Kidney (tissue), 14 donors: ENCODE measurements around the gene C10orf67. TPM values are rescaled to one million over a fixed set of nuclear protein-coding genes. Genes with fewer than 3 reads are reported as not detected.
A peak's percentile ranks its signal among the peaks of the same experiment; 100 is the strongest.

ENCODE experiments used
- DNase-seq, 5 donors: peaks; one replicate each; pipeline ENCODE4 v3.0.0-alpha.2; 2013 to 2020
- FAIRE-seq: peaks from 2 replicates; lab custom pipeline; 2012; peaks lifted over from hg19 to GRCh38; lab: Jason Lieb, UNC
- H3K27ac ChIP-seq, 2 donors: one replicate each; pipeline ENCODE4 v1.7.0; 2013; ENCODE audit warnings: low read depth in 2 of 2, low read length in 2 of 2, inconsistent platforms in 1 of 2
- H3K27me3 ChIP-seq: one replicate; pipeline ENCODE4 v1.7.1; 2013; ENCODE audit warnings: low read length, inconsistent platforms; ENCODE audit not compliant: control insufficient read depth, insufficient read depth
- H3K36me3 ChIP-seq, 3 donors: one replicate each; pipeline versions ENCODE4 v1.7.0 to v1.7.1; 2013; ENCODE audit warnings: low read length in 3 of 3, control low read depth in 1 of 3, inconsistent platforms in 1 of 3; ENCODE audit not compliant: insufficient read depth in 3 of 3, control insufficient read depth in 2 of 3
- H3K4me1 ChIP-seq, 3 donors: one replicate each; pipeline versions ENCODE4 v1.7.0 to v1.7.1; 2013; ENCODE audit warnings: low read length in 3 of 3, inconsistent platforms in 1 of 3, low read depth in 1 of 3; ENCODE audit not compliant: control insufficient read depth in 2 of 3, insufficient read depth in 2 of 3
- H3K4me3 ChIP-seq, 3 donors: one replicate each; pipeline versions ENCODE4 v1.7.0 to v1.8.1; 2013; ENCODE audit warnings: low read length in 3 of 3, control low read depth in 1 of 3, inconsistent platforms in 1 of 3
- H3K9ac ChIP-seq, 3 donors: one replicate each; pipeline versions ENCODE4 v1.7.0 to v1.7.1; 2013; ENCODE audit warnings: low read length in 3 of 3, control low read depth in 1 of 3, inconsistent platforms in 1 of 3
- H3K9me3 ChIP-seq, 3 donors: one replicate each; pipeline versions ENCODE4 v1.7.0 to v1.7.1; 2013; ENCODE audit warnings: low read length in 3 of 3, control low read depth in 1 of 3, inconsistent platforms in 1 of 3; ENCODE audit not compliant: control insufficient read depth in 2 of 3, insufficient read depth in 1 of 3
- intact Hi-C: fragments of 100-400 bp; cut with DNase I; formaldehyde crosslinking; loops from one replicate; pipeline ENCODE4 v1.11.1; 2022
- polyA plus RNA-seq: library from polyadenylated mRNA; stranded (reverse); fragments of 350-450 nt; fragmentation: Illumina TruSeq; extraction: RNeasy Lipid Tissue Mini Kit (QIAGEN cat#74804); gene quantifications from one replicate; pipeline ENCODE4 v1.2.3, GENCODE V29; 2014; ENCODE audit warnings: low read depth, low replicate concordance; ENCODE audit not compliant: insufficient read depth
- total RNA-seq: library from RNA; stranded (reverse); fragmentation: NEBNext Ultra II Directional; extraction: Animal tissue kit (Norgen Biotek cat#: 25700); gene quantifications from one replicate; pipeline ENCODE4 v1.2.1, GENCODE V29; 2021
- TF ChIP-seq, protein P1 (sequence below): IDR thresholded peaks from 3 replicates; pipeline ENCODE4 v1.5.1; 2012; ENCODE audit warnings: mild to moderate bottlenecking, moderate library complexity, borderline replicate concordance; ENCODE audit not compliant: insufficient read depth; ENCODE audit errors: extremely low read depth
- donor health status: control.
- donor health status: control.
- donor health status: control.
- donor health status: control.
- donor health status: control.
- donor health status: DM: yes; HTN: yes; CAD: no.
- donor health status: Normal renal cell carcinoma (clear cell type).

The C10orf67 gene
- total and polyA plus RNA-seq, 2 donors from 2014 or later: 1.1 to 1.6 TPM

DNA sequence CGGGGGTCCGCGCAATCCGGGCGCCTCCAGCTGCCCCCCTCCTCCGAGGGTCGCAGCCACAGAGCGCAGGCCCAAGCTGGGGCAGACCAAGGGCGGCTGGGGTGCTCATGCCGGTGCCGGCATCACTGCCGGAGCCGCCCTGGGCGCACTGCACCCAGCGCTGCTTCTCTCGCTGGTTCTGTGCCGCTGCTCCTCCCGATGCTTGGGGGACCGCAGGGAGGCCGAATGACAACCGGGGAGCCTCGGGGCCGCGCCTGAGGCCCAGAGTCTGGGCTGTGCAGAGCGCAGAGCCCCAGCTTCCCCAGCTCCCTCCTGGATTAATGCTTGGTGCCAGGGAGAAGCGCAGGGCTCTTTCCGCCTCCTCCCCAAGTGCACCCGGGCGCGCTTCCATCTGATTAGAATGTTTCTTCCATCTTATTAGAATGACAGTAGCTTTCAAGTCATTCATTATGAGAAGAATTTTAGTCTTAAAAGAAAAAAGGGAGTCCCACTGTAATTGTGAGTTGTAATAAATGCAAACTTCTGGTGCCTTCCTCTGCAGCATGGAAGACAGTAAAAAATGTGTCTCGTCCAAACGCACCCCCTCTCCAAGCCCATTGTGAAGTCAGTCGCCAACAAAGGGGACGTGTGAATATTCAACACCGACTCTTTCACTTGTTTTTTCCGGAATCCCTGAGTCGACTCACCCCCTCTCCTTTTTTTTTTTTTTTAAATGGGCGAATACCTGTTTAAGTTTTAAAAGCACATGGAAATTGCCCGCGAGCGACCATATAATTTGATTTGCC is 172.0 kb downstream of the C10orf67 start:
- TF ChIP-seq, protein P1, sequence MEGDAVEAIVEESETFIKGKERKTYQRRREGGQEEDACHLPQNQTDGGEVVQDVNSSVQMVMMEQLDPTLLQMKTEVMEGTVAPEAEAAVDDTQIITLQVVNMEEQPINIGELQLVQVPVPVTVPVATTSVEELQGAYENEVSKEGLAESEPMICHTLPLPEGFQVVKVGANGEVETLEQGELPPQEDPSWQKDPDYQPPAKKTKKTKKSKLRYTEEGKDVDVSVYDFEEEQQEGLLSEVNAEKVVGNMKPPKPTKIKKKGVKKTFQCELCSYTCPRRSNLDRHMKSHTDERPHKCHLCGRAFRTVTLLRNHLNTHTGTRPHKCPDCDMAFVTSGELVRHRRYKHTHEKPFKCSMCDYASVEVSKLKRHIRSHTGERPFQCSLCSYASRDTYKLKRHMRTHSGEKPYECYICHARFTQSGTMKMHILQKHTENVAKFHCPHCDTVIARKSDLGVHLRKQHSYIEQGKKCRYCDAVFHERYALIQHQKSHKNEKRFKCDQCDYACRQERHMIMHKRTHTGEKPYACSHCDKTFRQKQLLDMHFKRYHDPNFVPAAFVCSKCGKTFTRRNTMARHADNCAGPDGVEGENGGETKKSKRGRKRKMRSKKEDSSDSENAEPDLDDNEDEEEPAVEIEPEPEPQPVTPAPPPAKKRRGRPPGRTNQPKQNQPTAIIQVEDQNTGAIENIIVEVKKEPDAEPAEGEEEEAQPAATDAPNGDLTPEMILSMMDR: no peak
- H3K4me1 ChIP-seq: no peaks in the 10 kb centered on the region
- FAIRE-seq: no peak
- intact Hi-C loops: no loop called here
- no peak for DNase-seq
- H3K36me3 ChIP-seq: no peaks in the 10 kb centered on the region
- H3K9me3 ChIP-seq: no peaks in the 10 kb centered on the region
- H3K27ac ChIP-seq: no peak overlapping the region
- peaks cover 33% of the 10 kb centered on the region for H3K27me3 ChIP-seq
- H3K4me3 ChIP-seq: no peak overlapping the region
- H3K9ac ChIP-seq: no peak overlapping the region

DNA sequence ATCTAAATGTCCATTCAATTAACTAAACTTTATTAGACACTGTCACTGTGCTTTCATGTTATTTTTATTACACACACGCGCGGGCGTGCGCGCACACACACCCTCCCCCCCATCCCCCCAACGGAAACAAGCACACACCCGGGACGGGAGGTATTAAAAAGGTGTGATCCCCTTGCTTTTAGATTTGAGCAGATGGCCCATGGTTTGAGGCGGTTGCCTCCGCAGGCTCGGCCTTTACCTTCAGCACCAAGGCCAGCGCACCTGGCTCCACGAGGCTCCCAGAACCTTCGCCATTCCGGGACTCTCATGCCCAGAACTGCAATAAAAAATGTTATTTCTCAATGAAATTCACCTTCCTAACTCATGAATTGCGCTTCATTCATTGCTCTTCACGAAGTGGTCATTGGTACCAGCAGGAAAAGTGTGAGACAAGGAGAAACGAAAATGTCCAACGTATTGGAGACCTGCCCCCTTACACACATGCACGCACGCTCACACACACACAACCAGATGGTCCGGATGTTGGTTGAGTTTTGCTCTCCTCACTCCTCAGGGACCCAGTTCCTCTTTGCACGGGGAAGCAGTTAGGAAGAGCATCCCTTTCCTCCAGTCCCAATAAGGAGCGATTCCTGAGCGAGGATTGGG is 173.2 kb downstream of the C10orf67 start:
- TF ChIP-seq, protein P1: no peak
- H3K9ac ChIP-seq: no peak overlapping the region
- H3K9me3 ChIP-seq: no peaks in the 10 kb centered on the region
- H3K4me1 ChIP-seq: no peaks in the 10 kb centered on the region
- FAIRE-seq (no peak), DNase-seq (peak in 4 of 5 donors; percentile 61 to 89 (median 84))
- H3K4me3 ChIP-seq: no peak overlapping the region
- no peaks in the 10 kb centered on the region for H3K36me3 ChIP-seq
- intact Hi-C loops: no loop called here
- H3K27me3 ChIP-seq: peaks cover 30% of the 10 kb centered on the region
- no peak overlapping the region for H3K27ac ChIP-seq

DNA sequence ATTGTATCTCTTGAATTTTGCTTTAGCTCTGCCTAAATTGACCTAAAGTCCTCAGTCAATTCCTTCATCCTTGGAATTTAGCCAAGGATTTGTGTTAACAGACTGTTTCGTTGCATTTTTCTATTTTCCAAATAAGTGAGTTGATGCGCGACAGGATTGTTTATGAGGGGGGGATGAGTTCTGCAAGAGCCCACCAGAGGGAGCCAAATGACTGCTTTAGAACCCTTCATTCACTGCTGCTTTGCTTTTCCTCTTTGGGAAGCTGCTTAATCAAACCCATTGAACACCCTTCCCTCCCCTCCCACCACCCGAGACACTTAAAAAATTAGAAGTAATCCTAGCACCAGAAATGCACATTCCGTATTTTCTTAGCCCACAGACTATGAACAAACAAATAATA is 186.2 kb downstream of the C10orf67 start:
- Histone ChIP-seq H3K27ac (no peak overlapping the region), H3K27me3 (no peaks in the 10 kb centered on the region), H3K4me1 (peaks cover 3 to 11% (median 6%) of the 10 kb centered on the region in 3 donors), H3K36me3 (no peaks in the 10 kb centered on the region), H3K4me3 (peak overlapping the region in 2 of 3 donors; percentile 30 to 53), H3K9ac (no peak overlapping the region), H3K9me3 (no peaks in the 10 kb centered on the region)
- FAIRE-seq (no peak), DNase-seq (peak in 4 of 5 donors; percentile 62 to 87 (median 74))
- TF ChIP-seq, protein P1: peak; percentile 64
- intact Hi-C loops: no loop called here
